Smooth muscle cell of bladder (primary cell): ENCODE results near the gene XAGE3. TPM values are rescaled to one million over a fixed set of nuclear protein-coding genes. Genes with fewer than 3 reads are reported as not detected.

Source experiments
- total RNA-seq: library from RNA; depleted of rRNA; stranded (reverse); fragments of >200 nt; gene quantifications from 2 replicates; pipeline ENCODE4 v1.2.3, GENCODE V29; 2014

Gene XAGE3
- total RNA-seq, result not detected in 2 replicates

GRCh38 chrX:52867610-52868348 is at the start of gene XAGE3:
XAGE3 (minus strand) TSS chrX:52868083; CDS start chrX:52867133, 950 bp downstream.

DNA sequence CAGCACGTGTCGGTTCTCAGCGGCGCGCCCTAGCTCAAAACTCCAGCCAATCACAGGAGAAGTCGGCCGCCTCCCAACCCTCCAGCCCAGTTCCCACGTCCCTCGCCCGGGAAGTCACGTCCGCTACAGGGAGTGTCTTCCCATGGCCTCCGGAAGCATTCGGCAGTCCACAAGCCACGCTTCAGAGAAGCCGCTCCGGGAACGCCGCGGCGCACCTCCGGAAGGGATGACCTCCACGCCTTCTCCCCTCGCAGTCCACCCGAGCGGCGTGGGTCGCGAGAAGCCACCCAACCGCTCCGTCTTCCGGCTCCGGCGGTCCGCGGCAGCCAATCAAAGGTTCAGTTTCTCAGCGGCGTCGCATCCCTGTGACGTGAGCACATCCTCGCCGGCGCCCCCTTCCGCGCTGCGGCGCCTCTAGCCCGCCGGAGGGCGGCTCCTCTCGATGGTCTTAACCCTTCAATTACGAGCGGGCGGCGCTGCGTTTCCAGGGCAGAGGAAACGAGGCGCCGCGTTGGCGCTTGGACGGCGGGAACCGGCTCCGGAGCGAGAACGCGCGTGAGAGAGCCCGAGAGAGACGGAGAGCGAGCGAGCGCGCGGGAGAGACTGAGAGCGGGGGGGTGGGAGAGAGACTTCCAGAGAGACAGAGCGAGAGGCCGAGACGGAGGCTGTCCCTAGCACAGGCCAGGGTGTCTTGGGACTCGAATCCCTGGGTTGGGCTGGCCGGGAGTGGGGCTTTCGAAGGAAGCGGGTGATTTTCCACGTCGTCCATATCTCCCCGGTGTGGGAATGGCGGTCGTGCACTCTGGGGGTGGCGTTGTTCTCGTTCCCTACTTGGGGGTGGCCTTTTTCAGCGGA is 29.2 kb upstream of the XAGE3 start, which contains the start of gene FAM156B:
TSS of gene FAM156B (plus strand) at position 476 of the 855 bp plus-strand sequence. CDS start 9,896 bp downstream, outside the sequence.

Other genes with a start within 250 kb of the XAGE3 start
- gene SSX7, start 213.2 kb downstream of the XAGE3 start, total RNA-seq, result not detected in 2 replicates
- gene SSX2, start 160.9 kb downstream of the XAGE3 start, total RNA-seq, result not detected in 2 replicates
- gene SSX2B, start 116.8 kb downstream of the XAGE3 start, total RNA-seq, result not detected in 2 replicates
- gene SPANXN5, start 70.7 kb downstream of the XAGE3 start, total RNA-seq, result not detected in 2 replicates
- gene XAGE5, start 56.8 kb downstream of the XAGE3 start, total RNA-seq, result not detected in 2 replicates
- gene FAM156B, start 29.2 kb upstream of the XAGE3 start, total RNA-seq, result 12.1 and 12.9 TPM in 2 replicates
- gene FAM156A, start 90.4 kb upstream of the XAGE3 start, total RNA-seq, result 8.8 and 14.5 TPM in 2 replicates
- 1.6 and 1.7 TPM in 2 replicates for gene GPR173, start 180.7 kb upstream of the XAGE3 start, total RNA-seq
- gene TSPYL2, start 214.3 kb upstream of the XAGE3 start, total RNA-seq, result 23.7 and 24.7 TPM in 2 replicates
- gene KANTR, start 226.1 kb upstream of the XAGE3 start, total RNA-seq, result 7.5 and 8.5 TPM in 2 replicates